Type B pancreatic cell (in vitro differentiated cells): ENCODE measurements around the gene TCF7L2. TPM values are rescaled to one million over a fixed set of nuclear protein-coding genes. Genes with fewer than 3 reads are reported as not detected.

Source experiments
- DNase-seq: peaks from one replicate; pipeline ENCODE4 v3.0.0; 2021; ENCODE audit warnings: mixed read lengths; ENCODE audit not compliant: unreplicated experiment; ENCODE audit errors: extremely low spot score
- H3K27ac Mint-ChIP-seq: 2 replicates; pipeline ENCODE4 v1.8.0; 2021; ENCODE audit warnings: mild to moderate bottlenecking, mixed read lengths
- H3K27me3 Mint-ChIP-seq: 2 replicates; pipeline ENCODE4 v1.8.0; 2021; ENCODE audit warnings: mixed read lengths
- H3K36me3 Mint-ChIP-seq: 2 replicates; pipeline ENCODE4 v1.8.0; 2021; ENCODE audit warnings: mixed read lengths
- H3K4me1 Mint-ChIP-seq: one replicate; pipeline ENCODE4 v1.8.0; 2021; ENCODE audit warnings: mixed read lengths; ENCODE audit not compliant: unreplicated experiment
- H3K4me3 Mint-ChIP-seq: 2 replicates; pipeline ENCODE4 v1.8.0; 2021; ENCODE audit warnings: mild to moderate bottlenecking, mixed read lengths
- H3K9me3 Mint-ChIP-seq: 2 replicates; pipeline ENCODE4 v1.8.0; 2021; ENCODE audit warnings: mixed read lengths
- total RNA-seq: library from RNA; stranded (reverse); gene quantifications from 2 replicates; pipeline ENCODE4 v1.2.1, GENCODE V29; 2021; ENCODE audit warnings: low replicate concordance
- TF ChIP-seq, protein P1 (sequence below): fragments of 200-600 bp; sonication (generic); conservative IDR thresholded peaks from 2 replicates; pipeline ENCODE4 v1.5.0; 2021; ENCODE audit warnings: antibody characterized with exemption, mild to moderate bottlenecking

TCF7L2 gene
- total RNA-seq, 1 donor from 2014 or later: 39.7 TPM

DNA sequence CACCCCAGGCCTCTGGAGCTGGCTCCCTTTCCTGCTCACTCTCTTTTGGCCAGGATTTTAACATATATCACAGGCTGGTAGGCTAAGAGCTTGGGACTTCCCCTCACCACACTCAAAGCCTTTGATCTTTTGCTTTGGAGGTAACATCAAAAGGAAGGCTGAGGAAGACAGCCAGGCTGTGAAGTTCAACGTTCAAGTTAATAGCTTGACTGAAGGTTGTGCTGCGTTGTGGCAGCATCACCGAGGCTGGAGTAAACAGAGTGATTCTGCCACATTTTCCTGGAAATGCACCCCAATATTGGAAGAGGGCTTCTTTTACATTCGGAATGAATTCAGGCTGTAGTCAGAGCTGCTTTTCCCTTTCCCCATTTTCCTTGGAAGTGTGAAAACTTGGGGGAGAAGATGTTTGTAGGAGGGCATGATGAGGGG, 57.3 kb downstream of the TCF7L2 start:
- DNase-seq: no peak
- H3K36me3 Mint-ChIP-seq: peaks cover 24% of the 10 kb centered on the region
- H3K4me3 Mint-ChIP-seq: no peak overlapping the region
- H3K9me3 Mint-ChIP-seq: no peaks in the 10 kb centered on the region
- TF ChIP-seq, protein P1, sequence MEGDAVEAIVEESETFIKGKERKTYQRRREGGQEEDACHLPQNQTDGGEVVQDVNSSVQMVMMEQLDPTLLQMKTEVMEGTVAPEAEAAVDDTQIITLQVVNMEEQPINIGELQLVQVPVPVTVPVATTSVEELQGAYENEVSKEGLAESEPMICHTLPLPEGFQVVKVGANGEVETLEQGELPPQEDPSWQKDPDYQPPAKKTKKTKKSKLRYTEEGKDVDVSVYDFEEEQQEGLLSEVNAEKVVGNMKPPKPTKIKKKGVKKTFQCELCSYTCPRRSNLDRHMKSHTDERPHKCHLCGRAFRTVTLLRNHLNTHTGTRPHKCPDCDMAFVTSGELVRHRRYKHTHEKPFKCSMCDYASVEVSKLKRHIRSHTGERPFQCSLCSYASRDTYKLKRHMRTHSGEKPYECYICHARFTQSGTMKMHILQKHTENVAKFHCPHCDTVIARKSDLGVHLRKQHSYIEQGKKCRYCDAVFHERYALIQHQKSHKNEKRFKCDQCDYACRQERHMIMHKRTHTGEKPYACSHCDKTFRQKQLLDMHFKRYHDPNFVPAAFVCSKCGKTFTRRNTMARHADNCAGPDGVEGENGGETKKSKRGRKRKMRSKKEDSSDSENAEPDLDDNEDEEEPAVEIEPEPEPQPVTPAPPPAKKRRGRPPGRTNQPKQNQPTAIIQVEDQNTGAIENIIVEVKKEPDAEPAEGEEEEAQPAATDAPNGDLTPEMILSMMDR: no peak
- no peaks in the 10 kb centered on the region for H3K27me3 Mint-ChIP-seq
- peaks cover 45% of the 10 kb centered on the region for H3K4me1 Mint-ChIP-seq
- H3K27ac Mint-ChIP-seq: no peak overlapping the region

DNA sequence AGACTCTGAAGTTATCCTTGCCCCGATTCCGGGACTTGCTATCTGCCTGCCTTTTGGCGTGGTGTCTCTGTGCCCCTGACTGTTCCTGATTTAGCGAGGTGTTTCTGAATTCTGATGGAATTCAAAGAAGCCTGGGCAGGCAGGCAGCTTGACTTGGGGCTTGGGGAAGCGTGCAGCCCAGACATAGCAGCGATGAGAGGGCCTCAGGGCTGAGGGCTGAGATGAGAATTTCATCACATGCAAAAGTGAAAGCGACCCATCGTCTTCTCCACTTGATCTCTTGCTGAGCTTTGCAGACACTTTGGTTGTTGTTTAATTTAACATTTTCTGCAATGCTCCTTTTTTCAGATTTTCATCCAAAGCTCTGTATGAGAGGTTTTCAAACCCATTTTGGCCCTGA, 57.8 kb downstream of the TCF7L2 start:
- Mint-ChIP-seq H3K9me3 (no peaks in the 10 kb centered on the region), H3K36me3 (peaks cover 24% of the 10 kb centered on the region), H3K4me1 (peaks cover 47% of the 10 kb centered on the region), H3K27me3 (no peaks in the 10 kb centered on the region), H3K27ac (no peak overlapping the region), H3K4me3 (no peak overlapping the region)
- no peak for DNase-seq
- TF ChIP-seq, protein P1: no peak

DNA sequence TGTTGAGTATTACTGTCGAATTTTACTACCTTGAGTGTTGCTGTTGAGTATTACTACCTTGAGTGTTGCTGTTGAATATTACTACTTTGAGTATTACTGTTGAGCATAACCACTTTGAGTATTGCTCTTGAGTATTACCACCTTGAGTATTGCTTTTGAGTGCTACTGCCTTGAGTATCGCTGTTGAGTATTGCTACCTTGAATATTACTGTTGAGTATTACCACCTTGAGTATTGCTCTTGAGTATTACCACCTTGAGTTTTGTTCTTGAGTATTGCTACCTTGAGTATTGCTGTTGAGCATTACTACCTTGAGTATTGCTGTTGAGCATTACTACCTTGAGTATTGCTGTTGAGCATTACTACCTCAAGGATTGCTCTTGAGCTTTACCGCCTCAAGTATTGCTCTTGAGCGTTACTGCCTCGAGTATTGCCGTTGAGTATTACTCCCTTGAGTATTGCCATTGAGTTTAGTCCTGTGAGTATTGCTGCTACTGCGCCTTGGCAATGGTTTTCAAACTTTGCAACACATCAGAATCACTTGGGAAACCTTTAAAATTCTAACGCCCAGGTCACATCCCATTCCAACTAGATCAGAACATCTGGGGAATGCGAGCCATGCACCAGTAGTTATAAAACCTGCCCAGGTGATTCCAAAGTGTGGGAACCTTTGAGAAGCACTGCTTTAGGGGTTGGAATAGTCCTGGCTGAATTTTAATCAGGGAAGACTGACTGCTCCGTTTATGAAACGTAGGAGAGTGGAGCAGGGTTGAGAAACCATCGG, 61.7 kb downstream of the TCF7L2 start:
- H3K36me3 Mint-ChIP-seq: peaks cover 14% of the 10 kb centered on the region
- H3K4me1 Mint-ChIP-seq: peaks cover 37% of the 10 kb centered on the region
- TF ChIP-seq, protein P1: no peak
- no peaks in the 10 kb centered on the region for H3K27me3 Mint-ChIP-seq
- H3K9me3 Mint-ChIP-seq: no peaks in the 10 kb centered on the region
- no peak overlapping the region for H3K27ac Mint-ChIP-seq
- no peak for DNase-seq
- no peak overlapping the region for H3K4me3 Mint-ChIP-seq

DNA sequence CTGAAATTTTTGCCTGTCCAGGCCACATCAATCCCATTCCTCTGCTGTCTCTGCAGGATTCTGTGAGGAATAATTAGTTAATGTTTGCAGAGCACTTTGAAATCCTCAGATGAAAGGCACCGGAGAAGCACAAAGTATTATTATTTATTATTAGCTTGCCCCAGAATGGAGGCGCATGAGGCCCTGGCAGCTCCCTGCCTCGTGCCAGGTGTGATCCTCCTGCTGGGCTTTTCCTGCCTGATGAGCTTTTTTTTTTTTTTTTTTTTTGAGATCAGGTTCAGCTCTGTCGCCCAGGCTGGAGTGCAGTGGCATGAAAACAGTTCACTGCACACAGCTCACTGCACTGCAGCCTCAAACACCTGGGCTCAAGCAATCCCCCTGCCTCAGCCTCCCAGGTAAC, 65.2 kb downstream of the TCF7L2 start:
- H3K36me3 Mint-ChIP-seq: peaks cover 4% of the 10 kb centered on the region
- TF ChIP-seq, protein P1: no peak
- H3K27me3 Mint-ChIP-seq: no peaks in the 10 kb centered on the region
- no peaks in the 10 kb centered on the region for H3K9me3 Mint-ChIP-seq
- no peak for DNase-seq
- no peak overlapping the region for H3K4me3 Mint-ChIP-seq
- peaks cover 51% of the 10 kb centered on the region for H3K4me1 Mint-ChIP-seq
- no peak overlapping the region for H3K27ac Mint-ChIP-seq

GRCh38 chr10:113017376-113017775, 67.3 kb downstream of the TCF7L2 start:
- H3K27ac Mint-ChIP-seq: no peak overlapping the region
- H3K4me3 Mint-ChIP-seq: no peak overlapping the region
- H3K4me1 Mint-ChIP-seq: peaks cover 67% of the 10 kb centered on the region
- DNase-seq: no peak
- no peaks in the 10 kb centered on the region for H3K9me3 Mint-ChIP-seq
- TF ChIP-seq, protein P1: no peak
- H3K27me3 Mint-ChIP-seq: peaks cover 3% of the 10 kb centered on the region
- no peaks in the 10 kb centered on the region for H3K36me3 Mint-ChIP-seq
